GM19043 (cell line): ENCODE measurements around the gene SORD.
"Not testable (repeated sequence)": the region's sequence is repeated elsewhere in the genome, so short reads cannot be mapped to it uniquely, and the experiment has no call there.

ENCODE experiments used
- ATAC-seq: cut with Tn5 transposase; IDR thresholded peaks from one replicate; pipeline ENCODE4 v1.9.1; 2021; ENCODE audit warnings: low read depth; ENCODE audit not compliant: unreplicated experiment

Gene SORD

DNA sequence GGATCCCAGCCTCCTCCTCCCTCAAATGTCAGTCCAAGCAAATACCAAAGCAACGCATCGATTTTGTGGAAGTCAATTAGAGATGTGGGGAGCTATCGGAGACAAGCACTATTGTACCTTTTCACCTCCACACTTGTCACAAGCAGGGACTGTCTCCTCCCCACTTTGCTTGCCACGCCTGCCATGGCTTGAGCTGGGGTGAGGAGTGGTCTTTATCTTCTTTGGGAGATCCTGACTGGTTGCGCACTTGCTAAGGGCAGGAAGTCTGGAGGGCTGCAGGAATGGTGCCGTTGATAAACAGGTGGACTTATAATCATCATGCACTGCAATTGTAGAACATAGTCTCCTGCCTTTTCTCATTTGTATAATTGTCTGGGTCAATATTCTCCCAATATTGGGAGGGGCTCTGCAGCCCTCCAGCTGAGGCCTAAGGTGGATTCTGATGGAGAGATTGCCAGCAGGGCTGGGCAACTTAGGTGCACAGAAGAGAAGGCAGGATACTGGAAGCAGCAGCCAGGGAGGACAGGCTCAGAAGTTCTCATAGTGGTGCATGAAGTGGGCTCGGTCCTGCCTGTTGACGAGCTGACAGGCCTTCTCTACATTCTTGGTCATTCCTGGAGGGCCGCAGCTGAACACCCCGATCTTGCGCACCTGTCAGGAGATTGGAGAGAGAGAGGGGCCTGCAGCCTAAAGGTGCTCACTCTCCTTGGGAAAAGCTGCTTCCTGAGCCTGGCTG is 70.8 kb downstream of the SORD start:
- ATAC-seq = no peak

DNA sequence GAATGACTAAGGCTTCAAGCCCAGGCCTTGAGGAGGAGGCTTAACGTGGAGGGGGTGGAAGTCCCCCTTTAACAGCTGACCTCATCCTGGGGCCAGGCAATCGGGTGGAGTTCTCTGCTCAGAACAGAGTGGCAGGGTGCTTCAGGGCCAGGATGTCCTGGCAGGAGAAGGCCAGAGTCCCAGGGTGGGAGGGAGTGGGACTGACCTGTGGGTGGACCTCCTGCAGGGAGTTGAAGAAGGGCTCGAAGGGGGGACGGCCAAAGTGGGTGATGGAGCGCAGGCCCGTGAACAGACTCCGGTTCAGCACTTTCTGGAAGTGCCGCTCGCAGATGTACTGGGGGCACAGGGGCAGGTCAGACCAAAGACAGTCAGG is 71.3 kb downstream of the SORD start:
- no peak for ATAC-seq

GRCh38 chr15:45095661-45096060 is 72.7 kb downstream of the SORD start:
- no peak for ATAC-seq

GRCh38 chr15:45097466-45097865 is 74.5 kb downstream of the SORD start:
- ATAC-seq = no peak

- no peak for ATAC-seq
Measured at GRCh38 chr15:45099549-45100165, 76.7 kb downstream of the SORD start.

DNA sequence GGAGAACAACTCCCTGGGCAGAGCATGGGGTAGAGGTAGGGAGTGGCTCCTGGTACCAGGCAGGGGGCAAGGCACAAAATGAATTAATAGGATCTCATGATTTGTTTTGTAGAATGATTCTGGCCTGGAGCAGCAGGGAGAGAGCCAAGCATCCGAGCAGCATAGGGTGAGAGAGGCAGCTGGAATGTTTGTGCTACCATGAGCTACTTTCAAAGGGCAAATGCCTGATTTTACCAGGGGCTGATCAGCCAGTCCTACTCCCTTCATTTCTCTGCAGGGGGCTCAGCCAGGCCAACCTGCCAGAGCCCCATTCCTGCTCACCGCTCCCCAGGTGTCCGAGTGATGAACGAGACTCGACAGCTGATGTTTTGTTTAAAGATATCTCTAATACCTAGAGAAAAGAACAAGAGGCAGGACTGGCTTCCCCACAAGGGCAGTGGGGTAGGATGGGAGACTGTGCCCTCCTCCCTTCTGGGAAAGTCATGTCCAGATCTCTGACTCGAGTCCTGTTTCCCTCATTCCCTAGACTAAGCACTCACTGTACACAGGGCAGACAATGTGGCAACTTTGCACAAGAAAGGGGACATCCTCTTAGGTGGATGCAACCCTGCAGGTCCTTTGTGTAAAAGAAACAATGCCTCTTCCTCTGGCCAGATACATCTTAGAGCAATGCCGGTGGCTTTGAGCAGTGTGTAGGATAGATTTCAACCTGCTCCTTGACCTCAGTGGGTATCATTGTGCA is 78.1 kb downstream of the SORD start:
- no peak for ATAC-seq

DNA sequence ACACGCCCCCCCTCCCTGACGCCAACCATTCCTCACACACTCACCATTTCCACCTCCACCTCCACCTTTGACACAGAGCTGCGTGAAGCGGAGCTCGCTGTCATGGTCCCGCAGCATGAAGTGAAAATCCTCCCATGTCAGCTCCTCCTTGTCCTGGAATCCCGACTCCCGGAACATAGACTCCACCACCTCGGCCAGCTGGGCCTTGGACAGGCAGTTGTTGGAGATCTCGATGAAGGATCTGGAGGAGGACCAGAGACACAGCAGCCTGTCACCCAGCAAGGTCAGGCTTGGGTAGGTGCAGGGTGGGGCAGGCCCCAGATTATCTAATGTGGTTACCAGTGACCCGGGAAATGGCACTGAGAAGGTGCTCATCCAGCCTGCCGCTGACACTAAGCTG is 78.8 kb downstream of the SORD start:
- no peak for ATAC-seq

DNA sequence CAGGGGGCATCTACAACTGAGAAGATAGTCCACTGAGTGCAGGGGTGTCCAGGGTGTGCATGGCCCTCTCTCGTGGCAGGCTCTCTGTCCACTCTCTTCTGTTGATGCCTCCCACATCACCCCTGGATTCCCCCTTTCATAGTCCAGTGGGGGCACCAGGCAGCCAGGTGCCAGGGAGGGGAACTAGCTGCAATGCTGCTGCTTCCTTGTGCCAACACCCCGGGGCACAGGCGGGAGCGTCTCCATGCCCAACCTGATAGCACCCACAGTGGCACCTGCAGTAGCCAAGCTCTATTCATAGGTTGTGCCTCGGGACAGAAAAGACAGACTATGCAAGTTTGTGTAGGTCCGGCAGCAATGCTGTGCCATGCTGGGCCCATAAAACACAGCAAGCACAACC is 79.2 kb downstream of the SORD start:
- no peak for ATAC-seq

GRCh38 chr15:45104170-45104569 is 81.2 kb downstream of the SORD start:
- not testable (repeated sequence) for ATAC-seq

DNA sequence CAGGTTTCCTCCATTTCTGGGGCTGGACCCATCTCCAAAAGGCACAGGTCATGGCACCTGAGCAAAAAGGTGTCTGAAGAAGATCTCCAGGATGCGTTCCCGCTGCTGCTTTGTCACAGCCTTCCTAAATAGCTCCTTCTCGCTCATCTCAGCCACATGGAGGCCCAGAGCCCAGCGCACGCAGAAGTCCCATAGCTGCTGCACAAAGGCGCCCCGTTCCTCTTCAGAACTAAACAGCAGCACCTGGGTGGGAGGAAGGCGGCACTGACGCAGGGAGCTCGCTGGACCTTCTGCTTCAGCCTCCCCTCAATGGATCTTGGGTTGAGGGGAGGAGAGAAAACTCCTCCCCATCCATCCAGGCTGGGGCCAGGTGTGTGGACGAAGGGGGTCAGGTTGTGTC is 82.6 kb downstream of the SORD start:
- no peak for ATAC-seq

DNA sequence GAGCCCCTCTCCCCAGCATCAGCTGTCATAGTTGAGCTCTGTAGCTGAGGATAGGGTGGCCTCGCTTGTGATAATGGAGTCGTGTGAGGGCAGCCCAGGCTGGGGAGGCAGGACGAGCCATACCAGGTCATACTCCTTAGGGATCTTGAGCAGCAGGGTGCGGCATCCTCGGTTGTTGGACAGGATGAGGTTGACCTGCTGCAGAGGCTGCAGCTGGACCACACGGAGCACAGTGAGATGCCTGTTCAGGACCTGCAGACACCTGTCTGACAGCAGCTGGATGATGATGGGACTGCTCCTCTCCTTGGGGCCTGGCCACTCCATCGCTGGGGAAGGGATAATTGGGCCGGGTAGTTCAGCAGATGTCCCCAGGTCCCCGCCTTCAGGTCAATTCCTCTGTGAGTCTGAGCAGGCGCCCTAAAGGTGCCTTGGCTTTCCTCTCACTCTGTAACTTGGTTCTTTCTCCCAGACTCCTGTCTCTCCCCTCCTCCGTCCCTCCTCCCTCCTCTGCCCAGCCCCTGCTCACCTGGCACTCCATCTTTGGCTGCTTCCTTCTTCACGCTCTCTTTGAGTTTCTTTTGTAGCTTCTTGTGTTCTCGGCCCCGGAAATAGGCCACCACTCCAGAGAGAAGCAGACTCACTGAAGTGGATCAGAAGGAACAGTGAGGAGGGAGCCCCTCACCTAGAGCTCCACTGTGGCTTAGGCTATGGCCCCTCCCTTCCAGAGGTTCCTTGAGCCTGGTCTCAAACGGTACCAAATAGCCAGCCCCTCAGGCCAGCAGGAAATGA is 83.2 kb downstream of the SORD start:
- ATAC-seq = no peak

GRCh38 chr15:45107941-45108630 is 85.1 kb downstream of the SORD start:
- ATAC-seq = no peak

- no peak for ATAC-seq
Measured at GRCh38 chr15:45110256-45110820, 87.3 kb downstream of the SORD start.

DNA sequence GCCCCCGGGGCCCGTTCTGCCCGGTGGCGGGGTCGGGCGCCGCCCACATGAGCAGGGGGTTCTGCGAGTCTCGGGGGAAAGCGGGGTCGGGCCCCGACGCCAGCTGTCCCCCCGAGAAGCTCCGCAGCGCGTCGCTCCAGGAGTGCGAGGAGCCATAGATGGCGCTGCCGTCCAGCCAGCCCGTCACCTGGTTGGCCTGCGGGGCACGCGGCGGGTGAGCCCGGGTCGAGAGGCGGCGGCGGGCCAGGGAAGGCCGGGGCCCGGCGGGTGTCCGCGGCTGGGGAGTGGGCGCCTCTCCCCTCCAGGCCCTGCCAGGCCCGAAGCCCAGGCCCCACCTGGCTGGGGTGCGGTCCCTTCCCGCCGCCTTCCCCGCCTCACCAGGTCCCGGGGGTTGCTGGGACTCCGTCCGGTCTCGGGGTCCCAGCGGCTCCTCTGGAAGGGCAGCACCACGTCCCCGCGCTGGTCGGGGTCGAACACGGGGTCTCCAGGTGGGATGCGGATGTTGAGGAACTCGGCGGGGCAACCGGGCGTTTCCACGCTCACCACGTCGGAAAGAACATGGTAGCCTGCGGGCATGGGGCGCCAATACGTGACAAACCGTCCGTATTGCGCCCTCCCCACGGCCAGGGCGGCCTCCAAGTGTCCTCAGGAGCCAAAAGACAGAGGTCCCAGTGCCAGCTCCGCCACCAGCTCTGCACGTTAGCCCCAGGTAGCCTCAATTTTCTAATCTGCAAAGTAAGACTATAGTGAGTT is 88.6 kb downstream of the SORD start:
- no peak for ATAC-seq

GRCh38 chr15:45112143-45112590 is 89.2 kb downstream of the SORD start:
- ATAC-seq = no peak

GRCh38 chr15:45112591-45113379 is 89.8 kb downstream of the SORD start:
- ATAC-seq = no peak

DNA sequence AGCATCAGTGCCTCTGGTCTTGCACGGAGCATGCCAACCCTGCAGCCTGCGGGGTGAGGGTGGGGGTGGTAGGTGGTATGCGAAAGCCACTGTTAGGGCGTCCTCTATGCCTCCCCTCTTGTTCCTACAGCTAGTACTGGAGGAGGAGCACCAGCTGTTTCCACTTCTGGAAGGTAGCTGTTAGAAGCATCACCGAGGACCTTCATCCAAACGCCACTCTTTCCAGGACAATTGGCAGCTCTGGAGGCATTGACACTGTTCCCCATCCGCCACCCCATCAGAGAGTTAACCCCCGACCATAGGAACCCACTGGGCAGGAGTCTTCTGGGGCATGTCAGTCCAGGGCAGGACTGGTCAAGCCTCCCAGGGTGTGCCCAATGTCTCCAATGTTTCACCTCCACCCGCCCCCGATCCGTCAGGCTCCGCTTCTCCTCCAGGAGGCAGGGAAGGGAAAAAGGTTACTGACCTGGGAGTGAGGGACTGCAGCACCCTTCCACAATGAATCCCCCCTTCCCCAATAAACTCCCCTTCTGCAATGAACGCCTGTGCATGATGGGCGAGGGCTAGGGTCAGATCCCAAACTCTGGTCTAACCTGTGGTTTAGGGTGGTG is 90.5 kb downstream of the SORD start:
- no peak for ATAC-seq

- no peak for ATAC-seq
Measured at GRCh38 chr15:45114076-45114750, 91.2 kb downstream of the SORD start, which contains the start of the genes DUOX2 and DUOXA2. TSS of gene DUOX2 (minus strand) at chr15:45114172. CDS start at chr15:45113411, 761 bp downstream. TSS of gene DUOXA2 (plus strand) at chr15:45114326. CDS start at chr15:45114606, 280 bp downstream.
